Thoracic aorta (tissue), 2 donors: Measurements from ENCODE around the gene RAB6B. TPM values are rescaled to one million over a fixed set of nuclear protein-coding genes. Genes with fewer than 3 reads are reported as not detected.

ENCODE experiments used
- ATAC-seq: fragments of 150-250 bp; one replicate; pipeline ENCODE4 v1.8.0; 2017; ENCODE audit warnings: low read depth; ENCODE audit not compliant: insufficient number of reproducible peaks, low FRiP score
- DNase-seq: peaks from one replicate; pipeline ENCODE4 v3.0.0-alpha.2; 2020; ENCODE audit warnings: low spot score
- H3K27ac ChIP-seq, 2 donors: fragments of 200-600 bp; sonication (generic); 1 replicate in 1 of 2; 2 replicates in 1 of 2; pipeline ENCODE4 v1.5.1; 2016; ENCODE audit warnings: mild to moderate bottlenecking in 2 of 2, moderate library complexity in 2 of 2
- H3K27me3 ChIP-seq: fragments of 200-600 bp; sonication (generic); replicated peaks from 2 replicates; pipeline ENCODE4 v1.6.0; 2016; ENCODE audit warnings: mild to moderate bottlenecking; ENCODE audit not compliant: insufficient read depth
- H3K36me3 ChIP-seq: fragments of 200-600 bp; sonication (generic); one replicate; pipeline ENCODE4 v1.5.1; 2016
- H3K4me1 ChIP-seq, 2 donors: fragments of 200-600 bp; sonication (generic); 1 replicate in 1 of 2; 2 replicates in 1 of 2; pipeline versions ENCODE4 v1.5.1 to v1.6.0; 2016; ENCODE audit warnings: low read depth in 2 of 2, mild to moderate bottlenecking in 1 of 2; ENCODE audit not compliant: control insufficient read depth in 1 of 2
- H3K4me3 ChIP-seq: fragments of 200-600 bp; sonication (generic); 2 replicates; pipeline ENCODE4 v1.5.1; 2016; ENCODE audit warnings: mild to moderate bottlenecking
- H3K9me3 ChIP-seq: fragments of 200-600 bp; sonication (generic); 2 replicates; pipeline ENCODE4 v1.5.1; 2016
- CTCF ChIP-seq: fragments of 200-600 bp; sonication (generic); IDR thresholded peaks from one replicate; pipeline ENCODE4 v1.5.1; 2019; ENCODE audit warnings: antibody characterized with exemption
- total RNA-seq, 2 donors: library from RNA; depleted of rRNA; stranded (reverse); fragments of >200 nt; gene quantifications; one replicate each; pipeline versions ENCODE4 v1.1.0 to v1.2.3, GENCODE V29; 2016

RAB6B gene
- total RNA-seq, 2 donors from 2014 or later: 0.27 to 4.0 TPM

- H3K9me3 ChIP-seq: no peaks in the 10 kb centered on the region
- no peak for DNase-seq
- H3K36me3 ChIP-seq: no peaks in the 10 kb centered on the region
- no peak for ATAC-seq
- no peaks in the 10 kb centered on the region for H3K27me3 ChIP-seq
- H3K4me1 ChIP-seq: peaks cover 4 to 12% of the 10 kb centered on the region in 2 donors
- TF ChIP-seq CTCF: no peak
- H3K27ac ChIP-seq: no peak overlapping the region
- H3K4me3 ChIP-seq: no peak overlapping the region
Observed at GRCh38 chr3:133924041-133924440, 28.4 kb upstream of the RAB6B start.

GRCh38 chr3:133921592-133921991 is 25.9 kb upstream of the RAB6B start:
- Histone ChIP-seq H3K4me1 (no peaks in the 10 kb centered on the region), H3K27ac (no peak overlapping the region), H3K9me3 (no peaks in the 10 kb centered on the region), H3K27me3 (no peaks in the 10 kb centered on the region), H3K36me3 (no peaks in the 10 kb centered on the region), H3K4me3 (no peak overlapping the region)
- no peak for ATAC-seq
- DNase-seq: no peak
- TF ChIP-seq CTCF: no peak

GRCh38 chr3:133917144-133917543 is 21.5 kb upstream of the RAB6B start:
- no peak overlapping the region for H3K27ac ChIP-seq
- H3K9me3 ChIP-seq: no peaks in the 10 kb centered on the region
- ATAC-seq (no peak), DNase-seq (no peak)
- no peaks in the 10 kb centered on the region for H3K4me1 ChIP-seq
- no peaks in the 10 kb centered on the region for H3K36me3 ChIP-seq
- H3K4me3 ChIP-seq: no peak overlapping the region
- no peaks in the 10 kb centered on the region for H3K27me3 ChIP-seq
- TF ChIP-seq CTCF: no peak

GRCh38 chr3:133915685-133916658 is 20.3 kb upstream of the RAB6B start:
- no peak for DNase-seq

More at GRCh38 chr3:133915685-133916658, 20.3 kb upstream of the RAB6B start:
- TF ChIP-seq CTCF: no peak
- H3K27ac ChIP-seq: no peak overlapping the region
- ATAC-seq: no peak
- no peaks in the 10 kb centered on the region for H3K4me1 ChIP-seq
- H3K4me3 ChIP-seq: no peak overlapping the region
- no peaks in the 10 kb centered on the region for H3K36me3 ChIP-seq
- no peaks in the 10 kb centered on the region for H3K27me3 ChIP-seq
- H3K9me3 ChIP-seq: no peaks in the 10 kb centered on the region
